UCSD-AML1 (cell line): ENCODE data around the gene PRSS38.

Source experiments
- DNase-seq: peaks from one replicate; lab custom pipeline; 2025; ENCODE audit not compliant: unreplicated experiment; lab: John Stamatoyannopoulos, UW

PRSS38 gene

DNA sequence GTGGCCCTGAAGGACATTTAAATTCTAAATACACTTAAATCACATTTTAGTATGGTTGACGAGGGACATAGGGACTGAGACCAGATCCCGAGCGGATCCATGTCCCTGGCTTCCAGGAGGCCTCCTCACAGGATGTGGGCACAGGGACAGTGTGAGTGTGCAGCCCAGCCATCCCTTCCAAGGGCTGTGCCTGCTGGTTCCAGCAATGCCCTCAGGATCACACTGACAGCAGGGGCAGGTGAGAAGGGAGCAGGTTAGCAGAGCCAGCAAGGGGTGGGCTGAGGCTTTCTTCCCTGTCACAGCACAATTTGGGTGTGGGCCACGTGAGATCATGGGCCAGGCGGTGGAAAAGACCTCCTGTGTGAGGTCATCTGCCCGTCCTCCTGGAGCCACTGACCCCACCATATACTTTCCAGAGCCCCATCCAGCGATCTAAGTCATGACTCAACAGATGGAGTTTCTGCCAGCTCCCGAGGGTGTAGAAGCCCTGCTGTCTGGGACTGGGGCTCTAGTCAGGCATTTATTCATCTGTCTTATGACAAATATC lies 37.0 kb upstream of the PRSS38 start:
- no peak for DNase-seq

DNA sequence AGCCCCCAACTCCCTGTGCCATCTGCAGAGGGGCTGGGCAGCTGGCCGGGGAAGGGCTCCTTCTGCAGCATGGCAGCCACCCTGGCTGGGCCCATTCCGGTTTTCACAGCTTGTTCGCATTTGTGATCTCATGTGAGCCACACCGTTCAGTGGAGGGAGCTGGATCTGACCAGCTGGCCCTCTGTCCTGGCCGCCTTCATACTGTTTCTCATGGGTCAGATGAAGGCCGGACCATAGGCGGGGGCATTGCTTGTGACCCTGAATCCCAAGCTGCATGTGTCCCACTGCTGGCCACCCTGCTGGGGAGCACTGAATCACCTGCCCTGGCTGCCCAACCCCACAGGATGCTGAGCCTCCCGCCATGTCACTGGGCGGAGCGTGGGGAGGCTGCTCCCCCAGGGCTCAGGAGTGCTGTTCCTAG lies 36.4 kb upstream of the PRSS38 start:
- no peak for DNase-seq

DNA sequence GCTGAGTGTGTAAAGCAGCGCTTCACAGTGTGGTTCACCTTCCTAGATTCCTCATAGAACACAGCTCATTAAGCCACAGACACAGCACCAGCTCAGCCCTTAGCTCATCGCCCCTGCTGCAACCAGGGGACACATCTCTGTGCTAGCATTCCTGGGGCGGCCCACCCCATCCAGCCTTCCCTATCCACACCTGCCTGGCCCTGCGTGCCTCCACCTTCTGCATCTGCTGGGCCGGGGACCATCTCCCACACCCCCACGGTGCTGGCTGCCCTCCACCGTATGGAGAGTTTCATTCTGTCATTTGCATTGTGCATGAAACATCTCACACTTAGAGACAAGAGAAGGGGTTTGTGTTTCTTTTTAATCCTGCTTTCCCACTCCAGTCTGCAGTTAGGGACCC lies 35.8 kb upstream of the PRSS38 start:
- no peak for DNase-seq

DNA sequence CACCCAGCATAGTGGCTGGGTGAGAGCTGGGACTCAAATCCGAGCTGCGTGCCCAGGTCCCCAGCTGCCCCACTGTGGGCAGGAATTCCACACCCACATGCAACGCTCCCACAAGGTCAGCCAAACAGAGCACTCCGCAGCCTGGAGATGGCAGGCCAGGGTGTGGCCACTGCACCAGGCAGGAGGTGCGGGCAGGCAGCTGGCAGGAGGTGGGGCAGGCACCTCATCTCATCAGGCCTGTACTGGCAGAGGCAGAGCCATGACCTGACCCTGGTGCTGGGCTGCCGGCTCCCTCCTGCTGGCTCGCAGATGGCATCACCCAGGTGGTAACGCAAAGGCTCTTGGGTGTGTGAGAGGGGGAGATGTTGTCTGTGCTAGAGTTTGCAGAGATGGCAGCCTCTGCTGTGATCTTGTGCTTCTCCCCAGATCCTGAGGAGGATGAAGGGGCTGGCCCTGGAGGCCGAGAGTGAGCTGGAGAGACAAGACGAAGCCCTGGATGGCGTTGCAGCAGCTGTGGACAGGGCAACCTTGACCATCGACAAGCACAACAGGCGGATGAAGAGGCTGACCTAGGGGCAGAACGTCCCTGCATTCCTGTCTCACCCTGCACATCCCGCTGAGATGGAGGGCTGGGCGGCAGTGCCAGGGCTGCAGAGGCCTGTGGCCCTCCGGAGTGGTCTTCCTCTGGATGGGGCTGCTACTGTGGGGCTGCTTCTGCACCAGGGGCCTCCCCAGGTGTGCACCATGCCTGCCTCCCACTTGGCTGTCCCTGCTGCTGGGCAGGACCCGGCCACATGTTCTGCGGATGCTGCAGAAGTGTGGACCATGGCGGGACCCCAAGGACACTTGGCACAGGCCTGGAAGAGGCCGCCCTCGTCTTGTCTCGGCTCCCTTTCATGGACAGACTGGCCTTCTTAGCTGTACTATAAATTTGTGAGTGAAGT lies 35.1 kb upstream of the PRSS38 start:
- DNase-seq: no peak

DNA sequence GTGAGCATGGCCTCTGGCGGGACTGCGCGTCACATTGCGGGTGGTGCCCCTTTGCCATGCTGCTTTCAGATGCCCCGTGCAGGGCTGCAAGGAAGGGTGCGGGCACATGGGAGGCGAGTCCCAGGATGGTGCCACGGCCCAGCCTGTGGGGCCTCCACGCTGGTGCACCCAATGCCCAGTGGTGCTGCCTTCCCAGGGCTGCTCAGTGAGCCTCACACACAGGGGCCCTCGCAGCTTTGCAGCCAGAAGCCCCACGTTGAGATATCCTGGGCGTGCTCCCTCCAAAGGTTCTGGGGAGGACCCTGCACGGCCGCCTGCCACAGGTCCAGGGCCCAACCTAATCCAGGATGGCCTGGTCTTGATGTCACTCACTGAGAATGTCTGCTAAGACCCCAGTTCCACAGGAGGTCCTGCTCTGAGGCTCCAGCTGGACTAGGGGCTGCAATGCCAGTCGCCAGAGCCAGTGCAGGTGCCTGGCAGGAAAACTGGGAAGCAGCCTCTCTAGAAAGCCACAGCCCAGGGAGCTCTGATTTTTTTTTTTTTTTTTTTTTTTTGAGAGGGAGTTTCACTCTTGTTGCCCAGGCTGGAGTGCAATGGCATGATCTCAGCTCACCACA lies 34.1 kb upstream of the PRSS38 start:
- DNase-seq: no peak

DNA sequence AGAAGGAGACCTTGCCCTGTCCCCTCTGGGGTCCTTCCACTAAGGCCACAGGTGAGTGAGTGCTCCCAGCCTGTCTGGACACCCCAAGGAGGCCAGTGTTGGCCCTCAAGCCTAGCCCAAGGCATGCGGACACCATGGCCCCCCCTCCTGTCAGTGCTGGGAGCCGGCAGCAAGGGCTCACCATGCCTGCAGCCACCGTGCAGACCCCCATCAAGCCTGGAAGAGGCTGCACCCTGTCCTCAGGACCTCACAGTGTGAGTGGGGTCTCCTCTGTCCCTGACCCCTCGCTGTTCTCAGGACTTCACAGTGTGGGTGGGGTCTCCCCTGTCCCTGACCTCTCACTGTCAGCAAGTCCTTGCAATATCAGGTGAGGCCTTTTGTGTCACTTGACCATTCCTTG lies 33.2 kb upstream of the PRSS38 start:
- DNase-seq: no peak

DNA sequence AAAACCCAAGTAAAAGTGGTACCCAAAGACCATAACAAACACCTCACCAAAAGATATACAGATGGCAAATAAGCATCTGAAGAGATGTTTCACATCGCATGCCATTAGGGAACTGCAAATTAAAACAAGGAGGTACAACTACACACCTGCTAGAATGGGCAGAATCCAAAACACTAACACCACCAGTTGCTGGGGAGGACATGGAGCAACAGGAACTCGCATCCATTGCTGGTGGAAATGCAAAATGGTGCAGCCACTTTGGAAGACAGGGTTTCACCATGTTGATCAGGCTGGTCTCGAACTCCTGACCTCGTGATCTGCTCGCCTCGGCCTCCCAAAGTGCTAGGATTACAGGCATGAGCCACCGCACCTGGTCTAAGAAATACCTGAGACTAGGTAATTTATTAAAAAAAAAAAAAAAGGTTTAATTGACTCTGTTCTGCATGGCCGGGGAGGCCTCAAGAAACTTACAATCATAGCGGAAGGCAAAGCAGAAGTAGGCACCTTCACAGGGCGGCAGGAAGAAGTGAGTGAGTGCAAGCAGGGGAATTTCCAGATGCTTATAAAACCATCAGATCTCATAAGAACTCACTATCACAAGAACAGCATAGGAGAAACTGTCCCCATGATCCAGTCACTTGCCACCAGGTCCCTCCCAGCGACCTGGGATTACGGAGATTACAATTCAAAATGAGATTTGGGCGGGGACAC lies 30.2 kb upstream of the PRSS38 start:
- DNase-seq: no peak

DNA sequence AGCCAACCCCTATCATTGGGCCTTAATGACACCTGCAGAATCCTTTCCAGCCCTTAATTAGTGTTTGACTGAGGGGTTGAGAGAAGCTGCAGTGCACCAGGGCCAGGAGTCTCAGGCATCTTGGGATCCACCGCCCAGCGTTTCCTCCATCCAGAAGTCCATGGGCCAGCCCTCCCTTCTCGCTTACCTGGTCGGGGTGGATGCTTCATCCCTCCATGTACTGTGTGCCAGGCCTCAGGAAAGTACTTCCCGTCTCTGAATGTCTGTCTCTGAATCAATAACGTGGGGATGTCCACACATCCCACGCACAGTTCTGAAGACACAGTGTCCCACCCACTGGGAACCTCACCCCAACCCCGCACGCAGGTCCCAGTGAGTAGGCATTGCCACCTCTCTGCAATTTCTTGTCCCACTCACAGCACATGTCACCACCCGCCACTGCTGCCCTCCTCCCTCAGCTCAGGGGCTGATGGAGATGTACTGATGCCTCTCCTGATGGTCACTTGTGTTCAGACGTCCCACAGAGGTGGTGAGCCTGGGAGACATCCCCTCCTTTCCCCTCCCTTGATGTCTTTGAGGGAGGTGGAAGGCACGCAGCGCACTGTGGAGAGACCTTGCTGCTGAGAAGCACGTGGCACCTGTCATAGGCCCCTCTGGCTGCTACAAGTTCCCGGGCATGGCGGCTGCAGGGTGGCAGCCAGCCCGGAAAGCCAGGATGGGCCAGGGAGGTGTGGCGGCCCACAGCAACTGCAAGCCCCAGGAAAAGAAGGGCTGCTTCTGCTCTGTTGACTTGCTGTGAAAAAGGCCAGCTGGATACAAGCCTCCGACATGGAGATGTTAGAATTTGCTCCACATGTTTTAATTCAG lies 29.4 kb upstream of the PRSS38 start:
- DNase-seq: no peak

DNA sequence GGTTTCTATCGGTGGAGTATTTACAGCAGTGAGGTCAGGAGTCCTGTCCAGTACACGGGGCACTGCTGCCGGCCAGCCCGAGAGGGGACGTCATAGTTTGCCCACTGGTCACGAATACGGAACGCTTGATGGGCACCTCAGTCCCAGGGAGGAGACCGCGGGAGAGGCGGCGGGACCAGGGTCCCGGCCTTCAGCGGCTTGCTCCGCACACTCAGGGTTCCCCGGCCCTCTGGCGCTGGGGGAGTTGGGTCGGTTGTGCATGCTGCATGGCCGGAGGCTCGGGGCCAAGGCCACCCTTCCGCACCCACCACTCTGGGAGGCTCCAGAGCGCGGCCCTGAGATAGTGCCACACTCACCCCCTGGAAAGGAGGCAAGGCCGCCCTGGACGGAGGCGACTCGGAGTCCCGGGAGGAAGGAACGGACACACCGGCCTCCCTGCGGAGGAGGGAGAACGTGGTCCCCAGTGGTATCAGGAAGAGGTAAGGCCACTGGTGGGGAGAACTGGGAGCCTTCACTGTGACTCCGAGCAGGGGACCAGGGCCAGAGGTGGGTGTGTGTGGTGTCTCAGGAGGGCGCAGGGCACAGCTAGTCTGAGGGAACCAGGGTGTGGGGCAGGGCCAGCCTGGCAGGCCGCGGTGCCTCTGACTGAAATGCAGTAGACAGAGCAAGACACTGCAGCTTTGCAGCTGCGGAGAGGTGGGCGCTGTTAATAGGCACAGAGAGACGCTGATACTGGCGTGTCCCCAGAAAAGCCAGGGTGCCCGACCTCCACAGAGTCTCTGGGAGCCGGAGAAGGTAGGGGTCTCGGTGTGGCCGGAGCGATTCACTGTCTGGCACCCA lies 28.6 kb upstream of the PRSS38 start:
- no peak for DNase-seq

DNA sequence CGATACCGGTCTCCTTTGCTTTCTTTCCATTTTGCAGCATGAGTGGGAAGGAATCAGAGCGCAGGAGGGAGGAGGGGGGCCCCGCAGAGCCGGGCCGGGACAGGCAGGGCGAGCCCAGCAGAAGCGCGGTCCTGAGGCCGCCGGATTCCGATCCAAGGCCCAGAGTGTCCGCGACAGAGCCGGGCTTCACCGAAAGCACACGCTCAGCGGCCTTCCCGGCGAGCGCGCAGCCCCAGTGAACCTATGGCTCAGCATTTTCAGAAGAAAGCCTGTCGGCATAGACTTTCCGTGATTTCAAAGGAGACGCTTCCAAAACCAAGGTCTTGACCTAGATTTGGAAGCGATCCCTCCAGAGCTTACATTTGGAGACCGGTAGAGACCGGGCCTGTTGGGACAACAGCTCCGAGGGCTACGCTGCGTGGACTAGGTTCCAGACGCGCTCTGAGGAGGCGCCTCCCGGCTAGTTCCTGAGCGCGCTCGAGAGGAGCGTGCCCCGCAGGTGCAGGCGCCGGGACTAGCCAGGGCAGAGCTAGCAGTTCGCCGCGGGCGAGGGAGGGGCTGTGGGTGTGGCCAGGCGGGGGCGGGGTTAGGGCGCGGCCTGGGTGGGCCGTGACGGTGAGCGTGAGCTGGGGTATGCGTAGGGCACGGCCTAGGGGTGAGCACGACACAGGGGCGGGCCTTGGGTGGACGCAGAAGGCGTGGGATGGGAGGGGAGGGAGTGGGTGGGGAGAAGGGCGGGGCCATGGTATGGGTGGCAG lies 27.8 kb upstream of the PRSS38 start:
- DNase-seq: peak; percentile 92

DNA sequence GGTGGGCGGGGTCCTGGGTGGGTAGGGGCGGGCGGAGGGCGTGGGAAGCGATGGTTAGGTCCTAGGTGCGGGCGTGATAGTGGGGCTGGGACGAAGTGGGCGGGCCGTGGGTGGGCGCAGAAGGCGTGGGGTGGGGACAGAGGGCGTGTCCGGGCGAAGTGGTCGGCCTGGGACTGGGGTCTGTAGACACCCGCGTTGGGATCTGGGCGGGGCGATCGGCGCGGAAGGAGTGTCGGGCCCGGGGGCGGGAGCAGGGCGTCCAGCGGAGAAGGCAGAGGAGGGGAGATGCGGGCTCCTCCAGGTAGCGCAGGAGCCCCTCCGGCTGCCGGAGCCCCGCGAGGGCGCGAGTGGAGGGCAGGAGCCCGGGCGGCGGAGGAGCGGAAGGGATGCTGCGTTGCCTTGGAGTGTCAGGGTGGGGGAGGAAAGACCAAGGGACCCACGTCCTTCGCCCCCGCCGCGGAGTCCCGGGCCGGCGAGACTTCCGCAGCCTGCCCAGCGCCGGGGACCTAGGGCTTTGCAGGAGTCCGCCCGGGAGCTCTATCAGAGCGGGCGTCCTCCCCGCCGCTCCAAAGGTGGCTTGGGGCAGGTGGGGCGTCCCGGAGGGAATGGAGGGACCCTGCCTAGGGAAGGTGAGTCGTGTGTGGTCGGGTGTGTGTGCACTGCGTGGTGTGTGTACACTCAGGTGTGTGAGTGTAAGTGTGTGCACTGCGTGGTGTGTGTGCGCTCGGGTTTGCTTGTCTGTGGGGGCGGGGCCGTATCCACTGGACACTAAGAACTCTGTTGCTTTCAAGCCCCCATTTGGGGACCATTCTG lies 27.0 kb upstream of the PRSS38 start:
- no peak for DNase-seq

DNA sequence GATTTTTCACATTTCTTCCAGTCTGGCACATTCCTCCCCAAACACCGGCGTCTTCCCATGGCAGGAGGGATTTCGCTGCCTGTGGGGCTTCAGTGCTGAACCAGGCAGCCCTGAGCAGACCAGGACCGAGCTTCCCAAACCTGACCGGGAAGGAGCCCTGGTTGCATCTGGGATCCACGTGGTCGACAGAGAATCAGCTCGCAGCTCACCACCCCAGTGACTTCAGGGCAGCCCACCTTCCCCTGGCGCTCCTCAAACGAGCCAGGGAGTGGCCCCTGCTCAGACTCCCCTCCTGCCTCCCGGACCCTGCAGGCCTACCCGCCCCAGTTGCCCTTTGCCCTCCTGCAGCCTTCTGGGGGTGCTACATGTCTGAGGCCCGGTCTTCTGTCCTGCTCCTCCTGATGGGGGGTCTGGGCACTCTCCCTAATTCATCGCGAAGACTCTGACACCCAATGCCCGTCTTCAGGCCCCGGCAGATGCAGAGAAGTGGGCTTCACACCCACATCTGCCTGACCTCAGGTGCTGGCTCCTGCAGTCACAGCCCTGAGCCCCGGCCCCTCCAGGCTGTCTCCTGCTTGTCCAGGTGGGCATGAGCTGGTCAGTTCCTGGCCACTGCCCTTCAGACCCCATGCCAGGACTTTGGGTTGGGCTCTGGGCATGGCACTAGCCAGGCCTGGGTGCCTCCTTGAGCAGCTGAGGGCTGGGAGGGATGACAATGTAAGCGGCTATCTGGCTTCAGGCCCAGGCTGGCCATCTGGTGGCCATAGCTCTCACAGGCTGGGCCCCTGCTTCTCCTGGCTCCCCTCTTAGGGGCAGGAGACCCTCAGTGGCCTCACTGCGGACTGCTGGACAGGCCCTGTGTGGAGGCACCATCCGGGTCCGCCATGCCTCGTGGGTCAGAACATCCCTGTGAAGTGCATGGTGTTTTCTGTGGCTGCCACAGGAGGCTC lies 26.1 kb upstream of the PRSS38 start:
- no peak for DNase-seq

DNA sequence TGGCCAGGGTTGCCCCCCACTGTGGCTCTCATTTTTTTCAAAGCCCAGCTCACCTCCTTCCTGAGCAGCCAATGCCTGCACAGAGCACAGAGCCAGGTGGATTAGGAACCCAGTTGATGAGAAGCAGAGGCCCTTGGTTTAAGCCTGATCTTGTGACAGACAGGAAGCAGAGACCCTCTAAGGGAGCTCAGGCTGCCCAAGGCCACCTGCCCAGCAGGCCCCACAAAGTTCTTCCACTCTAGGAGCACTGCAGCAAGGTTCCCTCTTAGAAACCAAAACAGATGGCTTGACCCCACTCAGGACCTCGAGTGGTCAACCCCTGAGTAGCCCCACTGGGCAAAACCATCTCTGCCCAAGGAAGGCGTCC lies 25.5 kb upstream of the PRSS38 start:
- no peak for DNase-seq

DNA sequence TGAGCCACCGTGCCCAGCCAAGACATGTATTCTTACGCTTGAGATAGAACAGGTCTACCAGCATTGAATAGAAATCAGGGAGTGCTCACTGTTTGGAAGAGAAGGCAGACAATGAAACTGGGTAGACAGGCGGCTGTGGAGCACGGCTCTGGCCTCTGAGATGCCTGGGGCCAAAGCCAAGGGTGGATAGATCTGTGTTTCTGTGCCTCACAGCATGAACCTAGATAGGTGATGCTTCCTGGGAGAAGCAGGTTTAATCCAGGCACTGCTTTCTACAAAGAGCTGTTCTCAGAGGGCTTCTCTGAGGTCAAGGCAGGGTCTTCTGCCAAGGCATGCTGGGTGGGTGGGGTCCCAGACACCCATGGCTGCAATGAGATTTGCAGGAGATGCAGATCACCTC lies 24.6 kb upstream of the PRSS38 start:
- DNase-seq: no peak

DNA sequence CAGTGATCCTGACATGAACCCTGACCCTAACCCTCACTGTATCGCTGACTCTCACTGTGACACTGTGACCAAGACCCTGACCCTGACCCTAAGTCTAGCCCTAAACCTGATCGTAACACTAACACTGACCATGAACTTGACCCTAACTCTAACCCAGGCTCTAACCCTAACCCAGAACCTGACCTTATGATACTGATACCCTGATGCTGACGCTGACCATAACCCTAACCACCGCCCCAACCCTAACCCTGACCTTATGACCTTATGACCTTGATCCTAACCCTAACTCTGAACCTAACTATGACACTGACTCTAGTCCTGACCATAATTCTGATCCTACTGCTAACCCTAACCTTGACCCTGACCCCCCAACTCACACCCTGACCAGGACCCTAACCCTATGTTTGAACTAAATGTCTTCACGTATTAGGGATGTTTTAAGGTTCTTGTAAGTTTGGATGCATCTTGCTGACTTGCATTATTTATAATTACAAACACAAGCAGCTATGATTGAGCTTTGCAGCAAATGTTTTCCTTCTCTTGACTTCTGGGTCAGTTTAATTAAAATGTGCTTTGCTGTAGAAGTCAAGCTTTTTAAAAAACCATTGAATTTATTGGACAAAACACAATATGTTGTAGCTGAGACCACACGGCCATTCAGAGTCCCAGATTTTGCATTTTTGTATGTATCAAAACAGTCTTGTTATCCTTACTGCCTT lies 23.9 kb upstream of the PRSS38 start:
- DNase-seq: no peak

DNA sequence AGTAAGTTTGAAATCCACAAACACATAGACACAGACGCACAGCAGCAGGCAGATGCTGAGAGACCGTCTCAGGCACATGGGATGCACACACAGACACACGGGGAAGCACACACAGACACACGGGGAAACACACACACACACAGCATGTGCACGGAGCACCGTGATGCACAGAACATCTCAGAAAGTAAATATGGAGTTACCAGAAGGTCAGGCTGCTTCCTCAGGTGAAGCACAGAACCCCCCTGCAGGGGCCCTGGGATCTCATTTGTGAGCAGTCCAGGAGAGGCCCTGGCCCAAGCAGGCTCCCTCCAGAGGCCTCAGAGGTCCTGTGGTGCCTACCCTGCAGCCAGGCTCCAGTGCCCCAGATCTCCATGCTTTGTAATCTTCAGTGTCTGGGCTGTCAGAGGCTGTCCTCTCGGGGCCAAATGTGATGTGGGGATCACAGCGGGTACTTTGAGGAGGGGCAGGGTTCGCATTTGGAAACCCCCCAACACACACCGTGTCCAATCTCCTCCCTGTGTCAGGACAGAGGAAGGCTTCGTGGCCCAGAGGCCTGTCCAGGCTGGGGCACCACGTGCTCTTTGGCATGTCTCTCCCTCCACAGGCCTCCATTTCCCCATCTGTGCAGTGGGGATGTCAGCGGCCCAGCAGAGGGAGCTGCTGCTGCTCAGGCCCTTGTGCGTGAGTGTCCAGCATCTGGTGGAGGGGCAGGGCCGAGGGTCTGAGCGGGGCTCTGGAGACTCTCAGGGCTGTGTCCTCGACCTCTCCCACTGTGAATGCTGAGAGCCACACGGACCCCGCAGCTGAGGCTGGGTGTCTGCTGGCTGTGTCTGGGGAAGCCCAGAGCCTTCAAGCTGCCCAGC lies 23.0 kb upstream of the PRSS38 start:
- DNase-seq: no peak
